GM21619 (cell line): Measurements from ENCODE around the gene DGKZ.

ENCODE experiments used
- ATAC-seq: cut with Tn5 transposase; IDR thresholded peaks from one replicate; pipeline ENCODE4 v1.9.1; 2021; ENCODE audit not compliant: unreplicated experiment

Gene DGKZ

DNA sequence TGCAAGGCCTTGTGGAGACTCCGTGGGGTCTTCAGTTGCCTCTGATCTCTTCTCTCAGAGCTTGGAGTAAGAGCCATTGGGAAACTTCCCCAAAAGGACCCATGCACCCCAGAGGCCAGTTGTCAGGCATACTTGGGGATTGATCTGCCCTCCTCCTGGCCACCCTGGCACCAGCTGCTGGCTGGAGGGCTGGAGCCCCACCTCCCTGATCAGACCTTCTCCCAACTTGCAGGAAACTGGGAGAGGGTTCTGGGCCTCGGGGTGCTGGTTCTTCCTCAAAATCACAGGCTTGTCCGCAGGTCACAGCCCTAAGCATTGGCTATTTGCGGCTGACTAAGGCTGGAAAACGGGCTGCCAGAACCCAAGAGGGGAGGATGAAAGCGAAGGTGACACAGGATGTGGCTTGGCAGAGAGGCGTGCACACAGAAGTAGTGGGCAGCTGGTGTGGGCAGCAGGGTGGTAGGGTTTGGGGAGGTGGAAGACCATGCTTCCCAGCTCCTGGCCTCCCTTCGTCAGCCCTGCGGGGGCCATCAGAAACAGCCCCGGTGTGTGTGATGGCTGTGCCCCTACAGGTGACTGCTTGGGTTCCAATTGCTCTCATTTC lies 1.3 kb upstream of the DGKZ start:
- ATAC-seq = no peak

DNA sequence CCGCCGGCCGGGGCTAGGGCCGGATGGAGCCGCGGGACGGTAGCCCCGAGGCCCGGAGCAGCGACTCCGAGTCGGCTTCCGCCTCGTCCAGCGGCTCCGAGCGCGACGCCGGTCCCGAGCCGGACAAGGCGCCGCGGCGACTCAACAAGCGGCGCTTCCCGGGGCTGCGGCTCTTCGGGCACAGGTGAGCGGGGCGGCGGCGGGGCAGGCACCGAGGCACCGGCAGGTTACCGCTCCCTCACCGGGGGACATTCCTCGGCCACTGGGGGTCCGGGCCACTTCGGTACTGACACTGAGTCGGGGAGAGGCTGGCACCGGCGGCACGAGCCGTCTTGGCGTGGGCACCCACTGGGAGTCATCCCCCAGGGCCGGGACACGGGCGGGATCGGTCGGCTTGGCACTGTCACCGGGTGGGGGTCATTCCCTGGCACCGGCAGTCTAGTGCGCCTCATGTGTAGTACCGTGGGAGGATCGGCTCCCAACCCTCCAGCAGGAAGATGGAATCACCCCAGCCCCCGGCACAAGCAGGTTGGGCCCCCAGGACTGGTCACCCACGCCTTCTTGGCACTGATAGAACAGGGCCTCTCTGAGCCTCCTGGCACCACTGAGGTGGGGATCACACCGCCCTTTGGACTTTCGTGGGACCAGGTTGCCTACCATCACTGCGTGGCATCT lies 511 bp downstream of the DGKZ start:
- ATAC-seq = peak; percentile 1

DNA sequence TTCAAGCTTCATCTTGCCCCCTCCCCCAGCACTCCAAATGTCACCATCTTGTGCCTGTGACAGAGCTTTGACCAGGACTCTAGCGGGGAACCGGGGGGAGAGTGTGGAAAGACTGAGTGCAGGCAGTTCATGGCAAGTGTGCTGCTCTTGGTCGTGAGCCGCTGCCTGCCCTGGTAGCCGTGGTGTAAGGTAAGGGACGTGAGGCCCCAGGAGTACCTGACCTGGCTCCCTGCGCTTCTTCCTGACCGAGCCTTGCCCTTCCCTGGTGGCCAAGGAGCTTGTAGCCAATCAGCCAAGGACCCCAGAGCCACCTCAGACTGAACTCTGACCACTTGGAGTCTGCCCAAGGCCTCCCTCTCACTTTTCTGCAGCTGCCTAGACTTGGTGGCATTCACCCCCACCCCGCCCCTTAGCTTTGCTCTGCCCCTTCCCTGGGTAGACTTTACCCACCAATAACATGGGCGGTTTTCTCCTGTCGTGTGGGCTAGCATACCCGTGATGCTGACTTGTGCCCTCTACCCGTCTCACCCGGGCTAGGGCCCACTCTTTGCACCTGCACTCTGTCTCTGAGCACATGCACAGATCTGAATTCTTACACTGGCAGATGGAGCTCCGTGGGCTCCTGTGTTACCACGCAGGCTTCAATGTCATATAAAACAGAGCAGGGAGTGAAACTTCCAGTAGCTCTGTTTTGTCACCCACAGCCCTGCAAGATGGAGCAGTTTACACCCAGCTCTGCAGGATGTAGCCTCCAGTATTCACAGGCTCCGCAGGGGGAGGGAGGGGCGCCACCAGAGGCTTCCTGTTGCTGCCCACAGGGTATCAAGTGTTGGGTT lies 1.5 kb downstream of the DGKZ start:
- ATAC-seq = no peak

DNA sequence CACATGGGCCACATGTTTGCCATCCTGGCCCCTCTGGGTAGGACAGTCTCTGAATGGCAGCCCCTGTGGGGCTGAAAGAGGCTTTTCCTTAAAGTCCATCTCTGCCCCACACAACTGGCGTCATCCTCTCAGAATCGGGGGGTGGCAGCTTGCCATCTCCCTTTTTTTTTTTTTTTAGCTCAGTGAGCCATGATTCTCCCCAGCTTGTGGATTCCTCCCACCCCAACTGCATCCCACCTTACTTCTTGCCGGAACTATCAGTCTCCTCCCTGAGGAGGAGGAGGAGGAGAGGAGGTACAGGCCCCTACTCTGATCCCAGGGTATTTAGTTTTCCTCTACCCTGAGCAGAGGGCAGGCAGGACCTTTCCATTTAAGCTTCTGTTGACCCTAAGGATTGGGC lies 3.4 kb downstream of the DGKZ start:
- ATAC-seq = no peak

DNA sequence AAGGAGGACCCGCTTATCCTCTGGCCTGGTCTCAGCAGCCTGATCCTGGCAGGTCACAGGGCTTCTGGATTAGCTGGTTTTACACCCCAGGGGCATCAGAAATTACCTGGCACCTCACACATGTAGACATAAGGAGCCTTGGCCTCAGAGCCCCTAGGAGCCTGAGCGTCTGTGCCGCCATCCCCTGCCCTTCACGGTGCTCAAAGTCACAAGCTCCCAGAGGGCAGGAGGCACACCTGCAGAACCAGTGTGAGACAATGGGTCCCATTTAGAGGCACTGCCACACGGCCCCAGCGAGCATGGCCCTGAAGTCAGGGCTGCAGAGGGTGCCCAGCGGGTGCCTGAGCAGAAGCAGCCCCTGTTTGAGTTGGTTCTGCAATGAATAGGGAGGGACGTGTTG lies 3.9 kb downstream of the DGKZ start:
- ATAC-seq = no peak

DNA sequence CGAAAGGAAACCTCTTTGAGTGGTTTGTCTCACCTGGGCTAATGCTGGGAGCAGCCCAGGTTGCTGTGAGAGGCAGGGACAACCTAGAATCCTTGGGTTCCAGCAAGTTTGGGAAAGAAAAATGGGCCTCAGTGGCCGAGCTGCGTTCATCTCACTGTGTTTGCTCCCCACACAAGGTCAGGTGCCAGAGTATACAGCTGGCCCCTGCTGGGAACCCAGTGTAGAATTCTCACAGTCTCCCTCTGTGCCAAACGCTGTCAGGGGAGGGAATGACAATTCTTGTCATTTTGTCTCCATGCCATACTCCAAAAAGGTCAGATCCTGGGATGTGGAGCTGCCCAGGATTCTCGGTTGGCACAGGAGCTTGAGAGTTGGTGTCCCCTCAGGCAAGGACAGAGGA lies 4.3 kb downstream of the DGKZ start:
- ATAC-seq = no peak

DNA sequence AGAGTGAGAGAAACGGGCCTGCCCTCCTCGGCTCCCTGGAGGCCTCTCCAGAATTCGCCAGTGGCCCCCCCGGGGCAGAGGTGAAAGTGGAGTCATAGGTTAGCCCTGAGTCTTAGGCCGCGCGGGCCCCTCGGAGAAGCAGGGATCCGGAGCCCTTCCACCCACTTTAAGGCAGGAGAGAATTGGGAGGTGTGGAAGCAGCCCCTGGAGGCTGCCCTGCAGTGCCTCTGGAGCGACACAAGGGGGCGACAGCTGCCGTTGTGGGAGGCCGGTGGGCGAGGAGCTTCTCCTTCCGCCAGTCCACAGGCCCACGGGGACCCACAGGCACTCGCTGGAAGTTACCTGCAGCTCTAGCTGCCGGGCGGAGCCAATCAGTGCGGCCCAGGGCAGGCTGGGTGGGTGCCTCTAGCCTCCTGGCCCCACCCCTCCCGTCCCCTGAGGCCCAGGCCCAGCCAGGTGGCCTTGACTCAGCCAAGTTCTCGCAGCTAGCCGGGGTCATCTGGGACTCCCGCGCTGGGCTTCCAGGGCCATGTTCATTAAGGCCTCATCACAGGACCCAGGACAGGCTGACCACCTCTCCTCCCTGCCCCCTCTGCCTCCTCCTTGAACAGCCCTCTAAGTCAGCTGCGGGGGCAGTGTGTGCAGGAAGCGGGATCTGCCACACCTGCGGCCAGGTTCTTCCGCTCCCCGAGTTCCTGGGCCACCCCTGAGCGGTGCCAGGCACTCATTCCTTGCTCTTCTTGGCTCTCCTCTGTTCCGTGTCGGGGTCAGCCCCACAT lies 5.0 kb downstream of the DGKZ start:
- no peak for ATAC-seq

DNA sequence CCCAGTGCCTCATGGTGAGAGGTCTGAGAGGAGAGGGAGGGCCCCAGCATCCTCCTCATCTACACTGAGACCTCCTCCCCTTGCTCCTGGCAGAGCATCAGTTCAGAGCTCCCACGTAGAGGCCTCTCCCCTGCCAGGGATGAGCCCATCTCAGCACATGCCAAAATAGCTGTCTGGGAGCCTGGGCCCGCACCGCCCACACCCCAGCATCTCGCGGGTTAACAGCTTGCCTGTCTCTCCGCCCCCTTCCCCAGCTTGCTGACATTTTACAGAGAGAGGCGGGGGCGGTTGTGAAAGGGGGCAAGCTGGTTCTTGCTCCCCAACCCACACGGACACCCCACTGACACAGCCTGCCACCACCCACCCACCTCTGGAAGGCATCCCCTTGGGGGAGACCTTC lies 6.4 kb downstream of the DGKZ start:
- no peak for ATAC-seq

DNA sequence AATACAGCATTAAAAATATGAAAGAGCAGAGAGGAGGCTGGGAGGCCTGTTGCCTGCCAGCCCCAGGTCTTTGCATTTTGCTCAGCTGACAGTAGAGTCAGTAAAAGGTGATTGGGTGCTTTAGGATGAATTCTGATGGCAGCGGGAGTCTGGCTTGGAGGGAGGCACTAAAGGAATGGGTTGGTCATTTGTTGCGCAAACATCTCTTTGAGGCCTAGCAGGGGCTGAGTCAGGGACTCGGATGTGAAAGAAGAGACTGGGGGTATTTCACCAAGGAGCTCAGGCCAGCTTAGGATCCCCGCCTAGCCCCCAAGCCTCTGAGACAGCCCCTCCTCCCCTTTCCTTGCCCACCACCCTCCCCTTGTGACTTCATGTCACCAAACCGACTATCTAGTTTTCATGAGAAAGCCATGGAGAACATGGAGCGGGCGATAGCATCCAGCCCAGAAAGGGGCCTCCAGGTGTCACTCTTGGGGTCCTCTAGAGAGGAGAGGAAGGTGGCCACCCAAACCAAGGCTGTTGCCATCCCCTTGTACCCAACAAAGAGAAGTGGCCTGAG lies 9.7 kb downstream of the DGKZ start:
- no peak for ATAC-seq

DNA sequence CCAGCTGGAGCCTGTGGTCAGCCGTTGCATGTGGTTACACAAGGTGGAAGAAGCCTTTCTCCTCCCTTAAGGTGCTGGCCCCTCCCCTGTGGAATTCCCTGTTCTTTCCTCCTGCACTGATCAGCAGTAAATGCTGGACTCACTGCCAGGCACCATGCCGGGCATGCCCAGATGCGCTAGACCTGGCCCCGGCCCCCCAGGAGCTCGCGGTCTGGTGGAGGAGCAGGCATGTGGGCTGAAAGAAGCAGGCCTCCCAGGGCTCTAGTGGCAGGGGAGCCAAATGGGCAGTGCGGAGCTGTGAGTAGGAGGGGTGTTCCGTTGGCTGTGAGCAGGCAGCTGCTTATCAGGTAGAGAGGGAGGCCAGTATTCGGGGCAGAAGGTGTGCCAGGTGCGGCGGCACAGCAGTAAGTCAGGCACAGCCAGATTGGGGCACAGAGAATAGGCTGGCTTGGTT lies 10.2 kb downstream of the DGKZ start:
- ATAC-seq = no peak

DNA sequence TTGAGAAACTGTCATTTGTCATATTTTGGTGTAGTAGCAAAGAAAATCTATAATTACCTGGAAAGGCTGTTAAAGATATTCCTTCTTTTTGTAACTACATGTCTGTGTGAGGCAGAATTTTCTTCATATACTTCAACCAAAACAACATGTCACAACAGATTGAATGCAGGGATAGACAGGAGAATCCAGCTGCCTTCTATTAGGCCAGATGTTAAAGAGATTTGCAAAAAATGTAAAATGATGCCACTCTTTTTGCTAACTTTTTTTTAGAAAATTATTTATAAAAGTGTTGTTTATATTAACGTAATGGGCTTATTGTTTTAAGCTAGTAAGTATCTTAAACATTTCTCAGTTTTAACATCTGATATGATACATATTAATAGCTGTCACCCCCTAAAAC lies 12.7 kb downstream of the DGKZ start:
- ATAC-seq = no peak

DNA sequence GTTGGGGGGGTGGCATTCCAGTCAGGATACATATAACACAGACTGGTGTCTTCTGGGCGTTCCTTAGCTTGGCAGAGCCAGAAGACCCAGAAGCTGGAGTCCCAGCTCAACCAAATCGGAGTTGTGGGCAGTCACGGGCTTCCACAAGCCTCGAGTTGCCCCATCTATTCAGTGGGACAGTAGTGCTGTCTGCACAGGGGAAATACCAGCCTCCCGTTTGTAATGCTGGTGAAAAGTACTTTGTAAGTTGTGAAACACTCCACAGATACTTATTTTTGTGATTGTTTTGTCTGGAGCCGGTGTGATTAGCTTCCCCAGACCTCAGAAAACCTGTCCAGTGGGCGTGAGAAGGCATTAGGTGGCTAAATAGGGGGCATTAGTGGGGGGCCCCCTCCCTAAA lies 13.6 kb downstream of the DGKZ start:
- peak; percentile 15 for ATAC-seq

DNA sequence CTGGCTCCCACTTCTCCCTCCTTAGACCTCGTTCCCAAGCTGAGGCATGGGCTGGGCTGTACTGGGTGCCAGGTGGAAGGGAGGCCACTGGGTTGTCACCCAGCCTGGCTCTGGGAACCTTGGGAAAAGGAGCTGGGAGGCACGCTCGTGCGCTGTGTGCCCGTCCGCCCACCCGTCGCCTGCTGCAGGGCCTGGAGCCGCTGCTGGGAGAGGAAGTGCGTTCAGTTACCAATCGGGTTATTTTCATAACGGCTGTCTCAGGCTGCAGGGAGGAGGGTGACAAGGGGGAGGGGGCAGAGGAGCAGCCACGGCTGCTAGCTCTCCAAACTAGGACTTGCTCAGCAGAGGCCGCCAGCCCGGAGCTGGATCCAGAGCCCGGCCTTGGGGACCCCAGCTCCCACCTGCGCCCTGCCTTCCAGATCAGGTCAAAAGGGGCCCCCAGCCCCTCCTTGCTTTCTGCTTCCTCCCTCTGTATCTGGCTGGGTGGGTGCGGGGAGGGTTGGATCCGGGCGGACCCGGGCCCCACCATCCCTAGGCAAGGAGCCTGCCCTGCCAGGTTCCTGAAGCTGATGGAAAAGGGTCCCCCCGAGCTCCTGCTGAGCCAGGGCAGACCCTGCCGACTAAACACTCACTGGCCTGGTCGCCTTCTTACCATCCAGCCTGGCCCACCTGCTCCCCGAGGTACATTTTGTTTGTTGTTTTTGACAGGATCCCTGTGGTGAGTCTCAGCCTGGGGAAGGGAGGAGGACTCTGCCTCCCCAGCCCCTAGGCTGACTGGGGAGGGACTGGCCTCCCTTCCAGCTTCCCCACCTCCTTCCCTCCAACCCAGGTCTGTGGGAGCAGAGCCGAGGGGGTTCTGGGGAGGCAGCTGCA lies 14.3 kb downstream of the DGKZ start:
- peak; percentile 95 for ATAC-seq

DNA sequence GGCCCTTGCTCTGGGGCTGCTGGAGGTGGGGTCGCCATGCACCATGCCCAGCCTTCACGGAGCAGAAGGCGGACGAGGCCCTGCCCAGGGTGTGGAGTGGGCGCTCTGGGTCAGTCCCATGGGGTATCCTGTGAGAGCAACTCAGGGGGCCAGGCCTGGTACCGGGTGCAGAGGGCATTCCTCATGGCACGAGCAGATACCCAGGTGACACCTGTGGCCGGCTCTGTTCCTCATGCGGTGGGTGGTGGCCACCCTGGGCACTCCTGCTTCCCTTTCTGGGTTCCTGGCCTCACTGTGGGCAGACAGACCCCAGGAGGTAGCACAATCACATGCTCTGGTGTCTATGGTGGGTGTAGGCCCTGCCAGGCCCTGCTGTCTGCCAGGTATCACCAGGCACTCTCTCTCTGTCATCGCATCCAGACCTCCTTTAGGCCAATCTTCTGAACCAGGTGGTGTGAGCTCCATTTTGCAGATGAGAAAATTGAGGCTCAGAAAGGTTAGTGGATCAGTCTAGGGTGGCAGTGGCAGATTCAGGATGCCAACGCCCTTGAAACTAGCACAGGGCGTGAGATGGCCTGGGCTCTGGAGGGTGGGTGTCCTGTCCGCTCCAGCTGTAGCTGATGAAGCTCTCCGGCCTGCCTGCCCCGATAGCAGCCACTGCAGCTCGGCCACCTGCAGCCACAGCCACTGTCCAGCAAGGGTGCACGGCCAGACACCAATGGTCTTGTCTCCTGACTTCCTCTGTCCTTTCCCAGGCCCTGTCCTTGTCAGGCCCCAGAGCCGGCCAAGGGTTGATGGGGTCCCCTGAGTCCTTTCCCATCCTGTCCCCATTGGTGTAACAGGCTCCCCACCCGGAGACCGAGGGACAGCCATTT lies 15.1 kb downstream of the DGKZ start:
- no peak for ATAC-seq

DNA sequence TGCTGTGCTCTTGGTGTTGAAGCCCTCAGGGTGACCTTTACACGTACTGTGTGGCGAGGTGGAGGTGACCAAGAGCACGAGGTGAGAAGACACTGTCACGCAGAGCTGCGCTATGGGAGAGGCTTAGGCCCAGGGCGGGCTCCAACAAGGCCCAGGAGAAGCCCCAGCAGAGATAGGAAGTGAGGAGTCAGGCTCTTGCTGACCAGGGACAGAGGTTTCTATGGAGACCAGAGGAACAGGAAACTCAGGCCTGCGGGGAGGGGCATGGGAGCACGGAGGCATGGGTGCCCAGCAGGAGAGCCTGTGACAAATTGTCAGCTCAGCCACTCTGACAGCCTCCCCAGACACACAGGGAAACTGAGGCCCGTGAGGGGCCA lies 15.8 kb downstream of the DGKZ start:
- no peak for ATAC-seq

DNA sequence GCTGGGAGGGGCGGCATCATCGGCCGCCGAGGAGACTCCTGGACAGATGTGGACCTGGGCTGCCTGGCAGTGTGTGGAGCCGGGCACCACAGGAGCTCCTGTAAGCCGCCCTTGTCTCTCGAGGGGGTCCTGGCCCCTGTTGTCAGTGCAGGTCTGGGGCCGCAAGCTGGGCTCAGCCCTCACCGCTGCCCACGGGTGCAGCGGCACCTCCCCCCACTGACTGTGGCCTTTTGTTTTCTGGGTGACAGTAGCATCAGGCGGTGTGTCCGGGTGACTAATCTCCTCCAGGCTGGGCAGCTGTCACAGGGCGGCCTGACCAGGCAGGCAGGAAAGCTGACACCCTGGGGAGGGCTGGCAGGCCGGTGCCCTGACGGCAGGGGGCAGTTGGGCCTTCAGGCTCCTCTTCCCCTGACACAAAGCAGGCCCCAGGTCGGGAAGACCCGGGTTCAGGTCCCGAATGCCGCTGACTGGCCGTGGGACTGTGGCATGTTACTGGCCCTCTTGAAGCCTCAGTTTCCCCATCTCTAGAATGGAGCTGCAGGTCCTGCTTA lies 16.3 kb downstream of the DGKZ start:
- ATAC-seq = no peak

DNA sequence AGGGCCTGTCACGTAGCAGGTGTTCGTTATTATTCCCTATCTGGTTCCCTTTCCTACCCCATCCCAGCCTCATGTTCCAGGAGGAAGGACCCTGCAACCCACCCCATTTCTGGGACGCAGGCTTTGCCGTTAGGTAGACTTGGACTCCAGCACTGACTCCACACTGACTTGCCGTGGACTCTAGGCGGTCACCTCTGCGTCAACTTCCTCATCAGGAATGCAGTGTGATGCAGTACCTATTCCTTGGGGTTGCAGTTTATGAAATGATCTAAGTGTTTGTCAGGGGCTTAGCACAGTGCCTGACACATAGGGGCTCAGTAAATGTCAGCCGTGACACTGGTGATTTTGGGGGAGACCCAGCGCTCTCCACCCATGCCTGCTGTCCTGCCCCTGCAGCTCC lies 16.8 kb downstream of the DGKZ start:
- ATAC-seq = no peak

DNA sequence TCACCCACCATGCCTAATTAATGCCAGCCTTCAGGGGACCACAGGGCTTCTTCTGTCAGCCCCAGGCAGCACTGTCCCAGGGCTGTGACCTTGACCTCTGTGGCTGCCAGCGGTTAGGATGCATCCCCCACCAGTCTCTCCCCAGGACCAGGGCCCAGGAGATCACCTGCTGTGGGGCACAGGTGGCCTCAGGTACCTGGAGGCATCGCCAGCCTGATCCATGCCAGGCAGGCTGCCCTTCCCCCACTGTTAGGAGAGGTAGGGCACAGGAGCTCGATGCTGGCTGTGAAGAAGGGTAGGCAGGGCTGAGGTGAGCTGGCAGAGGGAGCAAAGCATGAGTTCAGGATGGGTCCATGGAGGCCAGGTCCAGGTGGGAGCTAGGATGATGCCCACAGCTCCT lies 17.5 kb downstream of the DGKZ start:
- no peak for ATAC-seq

DNA sequence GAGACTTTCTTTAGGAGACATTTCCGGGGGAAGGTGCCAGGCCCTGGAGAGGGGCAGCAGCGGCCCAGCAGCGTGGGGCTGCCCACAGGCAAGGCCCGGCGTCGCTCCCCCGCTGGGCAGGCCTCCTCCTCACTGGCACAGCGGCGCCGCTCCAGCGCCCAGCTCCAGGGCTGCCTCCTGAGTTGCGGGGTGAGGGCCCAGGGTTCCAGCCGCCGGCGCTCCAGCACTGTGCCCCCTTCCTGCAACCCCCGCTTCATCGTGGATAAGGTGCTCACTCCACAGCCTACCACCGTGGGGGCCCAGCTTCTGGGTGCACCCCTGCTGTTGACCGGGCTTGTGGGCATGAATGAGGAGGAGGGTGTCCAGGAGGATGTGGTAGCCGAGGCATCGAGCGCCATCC lies 19.0 kb downstream of the DGKZ start:
- ATAC-seq = no peak
